Liver (tissue), 9 donors: ENCODE results near the gene MEIOC. TPM values are rescaled to one million over a fixed set of nuclear protein-coding genes. Genes with fewer than 3 reads are reported as not detected.

Source experiments
- DNase-seq: peaks from one replicate; pipeline ENCODE4 v3.0.0-alpha.2; 2017; ENCODE audit warnings: low spot score
- H3K27ac ChIP-seq, 2 donors: one replicate each; pipeline ENCODE4 v1.7.0; 2013; ENCODE audit warnings: inconsistent platforms in 2 of 2, low read length in 2 of 2, control low read depth in 1 of 2, low read depth in 1 of 2, mild to moderate bottlenecking in 1 of 2
- H3K27me3 ChIP-seq, 4 donors: one replicate each; pipeline versions ENCODE4 v1.6.1 to v1.7.0; 2013; ENCODE audit warnings: low read length in 3 of 4, inconsistent platforms in 1 of 4, mild to moderate bottlenecking in 1 of 4, moderate library complexity in 1 of 4; ENCODE audit not compliant: control insufficient read depth in 4 of 4, insufficient read depth in 4 of 4
- H3K36me3 ChIP-seq, 4 donors: one replicate each; pipeline versions ENCODE4 v1.6.1 to v1.7.0; 2013; ENCODE audit warnings: low read length in 3 of 4, mild to moderate bottlenecking in 3 of 4, low read depth in 1 of 4, moderate library complexity in 1 of 4; ENCODE audit not compliant: control insufficient read depth in 4 of 4, insufficient read depth in 3 of 4
- H3K4me1 ChIP-seq, 4 donors: one replicate each; pipeline versions ENCODE4 v1.6.1 to v1.7.0; 2013; ENCODE audit warnings: low read length in 3 of 4, mild to moderate bottlenecking in 3 of 4, moderate library complexity in 1 of 4; ENCODE audit not compliant: control insufficient read depth in 4 of 4, insufficient read depth in 4 of 4
- H3K4me3 ChIP-seq, 3 donors: one replicate each; pipeline versions ENCODE4 v1.6.1 to v1.7.0; 2013; ENCODE audit warnings: low read length in 3 of 3, control low read depth in 1 of 3, low read depth in 1 of 3, mild to moderate bottlenecking in 1 of 3
- H3K9ac ChIP-seq, 2 donors: one replicate each; pipeline ENCODE4 v1.7.0; 2013; ENCODE audit warnings: low read length in 2 of 2, mild to moderate bottlenecking in 2 of 2, moderate library complexity in 2 of 2, control low read depth in 1 of 2, low read depth in 1 of 2
- H3K9me3 ChIP-seq, 4 donors: one replicate each; pipeline versions ENCODE4 v1.6.1 to v1.7.0; 2013; ENCODE audit warnings: low read length in 3 of 4; ENCODE audit not compliant: control insufficient read depth in 4 of 4
- ATF3 ChIP-seq: IDR thresholded peaks from 2 replicates; pipeline ENCODE4 v1.6.1; 2016; ENCODE audit warnings: antibody characterized with exemption
- CTCF ChIP-seq: fragments of 150-350 bp; IDR thresholded peaks from 2 replicates; pipeline ENCODE4 v1.5.1; 2017; ENCODE audit warnings: improper control_type of control experiment, low read depth, low read length; ENCODE audit not compliant: missing input control
- EGR1 ChIP-seq, 2 donors: IDR thresholded peaks; 2 replicates each; pipeline ENCODE4 v1.6.1; 2016 to 2018; ENCODE audit warnings: antibody characterized with exemption in 2 of 2, low read depth in 2 of 2
- FOXA1 ChIP-seq: IDR thresholded peaks from 2 replicates; pipeline ENCODE4 v1.6.1; 2016; ENCODE audit warnings: antibody characterized with exemption
- FOXA2 ChIP-seq: IDR thresholded peaks from 2 replicates; pipeline ENCODE4 v1.6.1; 2016; ENCODE audit warnings: antibody characterized with exemption
- GABPA ChIP-seq, 2 donors: IDR thresholded peaks in 1 of 2; conservative IDR thresholded peaks in 1 of 2; 2 replicates each; pipeline ENCODE4 v1.6.1; 2016; ENCODE audit warnings: antibody characterized with exemption in 2 of 2, mild to moderate bottlenecking in 1 of 2, moderate library complexity in 1 of 2
- HNF4G ChIP-seq: IDR thresholded peaks from 2 replicates; pipeline ENCODE4 v1.6.1; 2016; ENCODE audit warnings: antibody characterized with exemption
- JUND ChIP-seq, 2 donors: IDR thresholded peaks; 2 replicates each; pipeline ENCODE4 v1.6.1; 2016; ENCODE audit warnings: antibody characterized with exemption in 2 of 2
- MAX ChIP-seq: IDR thresholded peaks from 2 replicates; pipeline ENCODE4 v1.6.1; 2016; ENCODE audit warnings: antibody characterized with exemption
- NR2F2 ChIP-seq: IDR thresholded peaks from 2 replicates; pipeline ENCODE4 v1.6.1; 2016; ENCODE audit warnings: antibody characterized with exemption
- RAD21 ChIP-seq, 2 donors: IDR thresholded peaks; 2 replicates each; pipeline ENCODE4 v1.6.1; 2016; ENCODE audit warnings: antibody characterized with exemption in 2 of 2, mild to moderate bottlenecking in 2 of 2
- REST ChIP-seq: IDR thresholded peaks from 2 replicates; pipeline ENCODE4 v1.6.1; 2016; ENCODE audit warnings: antibody characterized with exemption, mild to moderate bottlenecking
- RXRA ChIP-seq, 2 donors: IDR thresholded peaks; 2 replicates each; pipeline ENCODE4 v1.6.1; 2017 to 2018; ENCODE audit warnings: antibody characterized with exemption in 2 of 2, mild to moderate bottlenecking in 1 of 2
- SP1 ChIP-seq: IDR thresholded peaks from 2 replicates; pipeline ENCODE4 v1.6.1; 2018; ENCODE audit warnings: antibody characterized with exemption, mild to moderate bottlenecking
- TAF1 ChIP-seq: conservative IDR thresholded peaks from 2 replicates; pipeline ENCODE4 v1.6.1; 2016; ENCODE audit warnings: antibody characterized with exemption, mild to moderate bottlenecking
- YY1 ChIP-seq: IDR thresholded peaks from 2 replicates; pipeline ENCODE4 v1.6.1; 2016; ENCODE audit warnings: antibody characterized with exemption, mild to moderate bottlenecking
- ZBTB33 ChIP-seq: IDR thresholded peaks from 2 replicates; pipeline ENCODE4 v1.6.1; 2016; ENCODE audit warnings: antibody characterized with exemption
- WGBS: extraction: QIAGEN DNeasy Blood & Tissue Kit; methylation state at CpG from one replicate; pipeline ENCODE4 v1.1.7; 2013; 5-methylcytosine and 5-hydroxymethylcytosine counted together
- polyA plus RNA-seq, 2 donors: library from polyadenylated mRNA; stranded (reverse) in 1 of 2; unstranded in 1 of 2; fragments of 200-250 nt in 1 of 2; fragments of >200 nt in 1 of 2; fragmentation: Nextera tagmentation in 1 of 2; extraction: Ambion mirVana in 1 of 2; gene quantifications; one replicate each; pipeline versions ENCODE4 v1.2.1 to v1.2.3, GENCODE V29; 2013 to 2015
- total RNA-seq, 2 donors: library from RNA; depleted of rRNA; stranded (reverse); fragments of >200 nt; gene quantifications; one replicate each; pipeline ENCODE4 v1.2.3, GENCODE V29; 2014
- donor health status: healthy.
- donor health status: healthy.
- donor health status: healthy.
- donor health status: healthy.
- donor health status: healthy.

Gene MEIOC
- total and polyA plus RNA-seq, 4 donors: 0.31 TPM; not detected in 3

- H3K4me1 ChIP-seq: no peaks in the 10 kb centered on the region
- no peak overlapping the region for H3K9ac ChIP-seq
- 84% methylated on average over 12 of the region's 12 CpGs for WGBS
- H3K4me3 ChIP-seq: no peak overlapping the region
- TF ChIP-seq RXRA (IDR thresholded peaks at IDR 0.05): no peak
- no peak for TF ChIP-seq RAD21 (IDR thresholded peaks at IDR 0.05)
- no peak for TF ChIP-seq GABPA (IDR thresholded peaks at IDR 0.05 in 1 of 2, conservative IDR thresholded peaks at IDR 0.05 in 1 of 2)
- TF ChIP-seq MAX: no peak
- no peak for TF ChIP-seq FOXA2
- no peak for TF ChIP-seq REST
- TF ChIP-seq NR2F2: no peak
- TF ChIP-seq ZBTB33: no peak
- TF ChIP-seq JUND (IDR thresholded peaks at IDR 0.05): no peak
- no peak for TF ChIP-seq ATF3
- no peak for TF ChIP-seq TAF1
- no peak for TF ChIP-seq FOXA1
- no peak for TF ChIP-seq SP1
- no peak for TF ChIP-seq CTCF
- no peak for TF ChIP-seq HNF4G
- no peak overlapping the region for H3K27ac ChIP-seq
- no peaks in the 10 kb centered on the region for H3K9me3 ChIP-seq
- no peak for DNase-seq
- no peaks in the 10 kb centered on the region for H3K27me3 ChIP-seq
- no peaks in the 10 kb centered on the region for H3K36me3 ChIP-seq
These were observed 10.9 kb upstream of the MEIOC start for GRCh38 chr17:44645341-44645740.

GRCh38 chr17:44646280-44646679 is 10.0 kb upstream of the MEIOC start:
- 79% methylated on average over 4 of the region's 4 CpGs for WGBS
- TF ChIP-seq RAD21 (IDR thresholded peaks at IDR 0.05) (no peak), GABPA (IDR thresholded peaks at IDR 0.05 in 1 of 2, conservative IDR thresholded peaks at IDR 0.05 in 1 of 2) (no peak), CTCF (no peak), NR2F2 (no peak), REST (no peak), YY1 (no peak), MAX (no peak), HNF4G (no peak), EGR1 (IDR thresholded peaks at IDR 0.05; ENCODE audit: low read depth in 2 of 2) (no peak), TAF1 (no peak), SP1 (no peak), JUND (IDR thresholded peaks at IDR 0.05) (no peak), FOXA1 (no peak)
- no peak overlapping the region for H3K27ac ChIP-seq
- no peaks in the 10 kb centered on the region for H3K4me1 ChIP-seq
- no peaks in the 10 kb centered on the region for H3K27me3 ChIP-seq
- DNase-seq: no peak
- H3K4me3 ChIP-seq: no peak overlapping the region
- no peaks in the 10 kb centered on the region for H3K9me3 ChIP-seq
- no peaks in the 10 kb centered on the region for H3K36me3 ChIP-seq
- H3K9ac ChIP-seq: no peak overlapping the region
